HS-27A (cell line): ENCODE results near the gene SCYGR7.

Experiments used
- DNase-seq: peaks from one replicate; pipeline ENCODE4 v3.0.0-alpha.2; 2012; ENCODE audit warnings: low read depth, missing footprints

Gene SCYGR7

DNA sequence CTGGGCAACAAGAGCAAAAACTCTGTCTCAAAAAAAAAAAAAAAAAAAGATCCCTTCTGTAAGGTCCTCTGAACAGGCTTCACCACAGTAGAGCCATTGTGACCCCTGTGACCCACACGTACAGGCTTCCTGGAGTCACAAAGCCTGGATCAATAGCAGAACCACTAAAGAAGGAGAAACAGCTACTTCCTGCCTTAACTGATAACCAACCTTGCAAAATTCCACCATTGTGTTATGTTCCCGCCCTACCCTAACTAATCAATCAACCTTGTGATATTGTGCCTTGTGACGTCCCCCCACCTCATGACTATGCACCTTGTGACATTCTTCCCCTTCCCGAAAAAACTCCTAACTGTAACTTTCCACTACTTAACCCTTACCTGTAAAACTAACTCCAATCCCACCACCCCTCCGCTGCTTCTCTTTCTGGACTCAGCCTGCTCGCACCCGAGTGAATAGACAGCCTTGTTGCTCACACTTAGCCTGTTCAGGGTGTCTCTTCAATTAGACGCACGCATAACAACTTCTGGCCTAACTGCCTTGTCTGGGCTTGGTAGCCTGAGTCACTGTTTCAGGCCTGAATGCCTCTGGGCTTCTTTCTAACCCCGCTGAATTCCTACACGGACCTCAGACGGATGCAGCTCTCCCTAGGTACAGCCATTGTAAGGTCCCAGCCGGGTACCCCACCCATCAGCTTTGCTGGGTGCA lies 31.4 kb downstream of the SCYGR7 start:
- DNase-seq, result no peak

- DNase-seq, result no peak
Observed at GRCh38 chr2:227761740-227762476, 33.8 kb downstream of the SCYGR7 start.

DNA sequence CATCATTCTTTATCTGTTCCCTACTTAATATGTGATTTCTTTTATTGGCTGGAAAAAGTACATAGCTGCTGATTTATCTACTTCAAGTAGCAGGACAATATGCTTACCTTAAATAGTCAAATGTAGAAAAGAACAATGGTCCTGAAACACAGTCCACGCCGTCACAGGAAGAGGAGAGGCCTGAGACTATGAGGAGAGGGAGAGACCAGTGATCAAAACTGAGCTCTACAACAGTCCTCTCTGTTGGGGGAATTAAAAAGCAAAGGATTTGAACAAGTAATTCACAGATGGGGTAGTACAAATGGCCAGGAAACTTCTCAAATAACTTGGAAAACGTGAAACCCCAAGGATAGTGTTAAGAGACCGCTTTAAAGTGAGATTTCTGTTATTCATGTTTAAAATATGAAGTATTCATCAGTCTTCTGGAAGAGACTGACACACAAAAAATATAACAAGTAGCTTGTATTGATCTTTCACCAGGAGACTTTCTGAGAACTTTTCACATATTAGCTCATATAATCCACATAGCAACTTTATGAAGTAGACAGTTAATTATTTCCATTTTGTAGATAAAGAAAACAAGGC lies 37.7 kb downstream of the SCYGR7 start:
- DNase-seq, result no peak

- peak; percentile 30 for DNase-seq
Observed at GRCh38 chr2:227766373-227766883, 38.3 kb downstream of the SCYGR7 start.

- no peak for DNase-seq
Observed at GRCh38 chr2:227767830-227768229, 39.7 kb downstream of the SCYGR7 start.

DNA sequence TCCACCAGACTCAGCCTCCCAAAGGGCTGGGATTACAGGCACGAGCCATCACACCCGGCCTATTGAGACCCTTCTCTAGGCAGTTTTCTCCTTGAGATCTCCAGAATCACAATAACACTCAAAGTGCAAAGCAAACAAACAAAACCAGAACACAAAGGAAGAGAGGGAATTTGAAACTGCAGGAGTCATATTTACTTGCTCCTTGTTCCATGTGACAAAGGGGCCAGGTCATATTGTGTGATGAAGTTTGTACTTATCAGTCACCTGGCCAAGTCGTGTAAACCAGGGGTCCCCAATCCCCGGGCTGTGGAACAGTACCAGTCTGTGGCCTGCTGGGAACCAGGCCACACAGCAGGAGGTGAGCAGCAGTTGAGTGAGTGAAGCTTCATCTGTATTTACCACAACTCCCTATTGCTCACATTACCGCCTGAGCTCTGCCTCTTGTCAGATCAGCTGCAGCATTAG lies 44.1 kb downstream of the SCYGR7 start:
- no peak for DNase-seq

- DNase-seq, result no peak
Observed at GRCh38 chr2:227772932-227773331, 44.8 kb downstream of the SCYGR7 start.

GRCh38 chr2:227774011-227774624 lies 46.0 kb downstream of the SCYGR7 start:
- DNase-seq, result no peak

- no peak for DNase-seq
Observed at GRCh38 chr2:227774895-227775842, 47.0 kb downstream of the SCYGR7 start.
